ENCODE results near the gene OSBPL5.
A peak's percentile ranks its signal among the peaks of the same experiment; 100 is the strongest.

The OSBPL5 gene

GRCh38 chr11:3148255-3148989, 16.7 kb downstream of the OSBPL5 start:
- DNase-seq: no peak

GRCh38 chr11:3147626-3148025, 17.5 kb downstream of the OSBPL5 start:
- no peak for DNase-seq

GRCh38 chr11:3147257-3147619, 17.9 kb downstream of the OSBPL5 start:
- DNase-seq: no peak

- no peak for DNase-seq
Observed at GRCh38 chr11:3146612-3147256, 18.4 kb downstream of the OSBPL5 start.

- DNase-seq: no peak
Observed at GRCh38 chr11:3145206-3145520, 19.9 kb downstream of the OSBPL5 start.

GRCh38 chr11:3144296-3145205, 20.6 kb downstream of the OSBPL5 start:
- no peak for DNase-seq

GRCh38 chr11:3143136-3143880, 21.8 kb downstream of the OSBPL5 start:
- DNase-seq: peak; percentile 20

- DNase-seq: no peak
Observed at GRCh38 chr11:3140291-3140603, 24.9 kb downstream of the OSBPL5 start.

- no peak for DNase-seq
Observed at GRCh38 chr11:3139481-3140290, 25.4 kb downstream of the OSBPL5 start.

- DNase-seq: no peak
Observed at GRCh38 chr11:3139086-3139440, 26.0 kb downstream of the OSBPL5 start.

GRCh38 chr11:3138178-3139085, 26.7 kb downstream of the OSBPL5 start:
- DNase-seq: no peak

- no peak for DNase-seq
Observed at GRCh38 chr11:3137486-3138177, 27.5 kb downstream of the OSBPL5 start.

GRCh38 chr11:3136546-3137455, 28.3 kb downstream of the OSBPL5 start:
- no peak for DNase-seq

GRCh38 chr11:3135481-3136440, 29.3 kb downstream of the OSBPL5 start:
- no peak for DNase-seq

GRCh38 chr11:3134651-3135480, 30.2 kb downstream of the OSBPL5 start:
- DNase-seq: no peak

- DNase-seq: no peak
Observed at GRCh38 chr11:3134218-3134621, 30.9 kb downstream of the OSBPL5 start.
